Suprapubic skin (tissue), 4 donors: Measurements from ENCODE around the gene RGPD4.

Experiments
- CTCF ChIP-seq, 2 donors: fragments of 200-600 bp in 1 of 2; fragments of 450-650 bp in 1 of 2; sonication (generic) in 1 of 2; IDR thresholded peaks; one replicate each; pipeline ENCODE4 v1.5.1; 2016 to 2019; ENCODE audit warnings: antibody characterized with exemption in 2 of 2, mild to moderate bottlenecking in 1 of 2, moderate library complexity in 1 of 2
- EP300 ChIP-seq: sonication (generic); formaldehyde crosslinking; IDR thresholded peaks from one replicate; pipeline ENCODE4 v1.6.1; 2017; ENCODE audit warnings: antibody characterized with exemption
- POLR2A ChIP-seq, 2 donors: fragments of 450-650 bp; IDR thresholded peaks; one replicate each; pipeline ENCODE4 v1.6.1; 2017; ENCODE audit warnings: antibody characterized with exemption in 2 of 2, mild to moderate bottlenecking in 2 of 2, moderate library complexity in 2 of 2
- POLR2AphosphoS5 ChIP-seq, 3 donors: sonication (generic); formaldehyde crosslinking; IDR thresholded peaks; one replicate each; pipeline ENCODE4 v1.6.1; 2017; ENCODE audit warnings: antibody characterized with exemption in 3 of 3

DNA sequence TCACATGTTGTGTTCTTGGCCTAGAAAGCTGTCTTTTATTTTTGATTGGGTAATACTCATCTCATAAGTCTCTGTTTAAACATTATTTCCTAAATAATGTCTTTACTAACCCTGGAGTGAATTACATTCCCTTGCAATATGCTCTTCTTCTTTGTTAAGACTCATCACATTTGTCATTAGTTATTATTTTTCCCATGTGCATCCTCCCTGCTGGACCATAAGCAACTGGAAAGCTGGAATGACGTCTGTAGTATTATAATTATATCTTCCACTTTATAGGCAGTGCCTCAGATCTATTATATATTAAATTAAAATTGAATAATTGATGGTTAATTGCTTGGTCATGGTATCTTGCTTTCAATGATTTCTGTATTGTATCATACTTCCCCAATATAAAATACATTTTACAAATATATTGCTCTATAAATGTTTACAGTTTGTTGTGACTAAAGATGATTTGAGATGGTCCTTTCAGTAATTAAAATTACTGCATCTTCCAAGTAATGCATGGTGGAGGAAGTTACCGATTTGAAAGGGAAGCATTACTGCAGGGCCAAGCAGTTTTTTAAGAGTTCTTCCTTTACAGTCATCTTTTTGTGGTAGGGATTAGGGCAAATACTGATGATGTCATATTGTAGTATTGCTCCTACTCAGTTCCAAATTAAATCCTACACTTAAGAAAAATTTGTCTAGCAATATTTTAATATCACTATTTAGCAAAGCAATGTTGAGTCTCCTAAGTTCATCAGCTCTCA, 2.1 kb upstream of the RGPD4 start:
- TF ChIP-seq POLR2A (IDR thresholded peaks at IDR 0.05) (no peak), CTCF (IDR thresholded peaks at IDR 0.05) (no peak), POLR2AphosphoS5 (IDR thresholded peaks at IDR 0.05) (no peak), EP300 (no peak)
